HepG2 (cell line): ENCODE data around the gene STX2. TPM values are rescaled to one million over a fixed set of nuclear protein-coding genes. Genes with fewer than 3 reads are reported as not detected.
A peak's percentile ranks its signal among the peaks of the same experiment; 100 is the strongest.

Experiments
- HDAC6 ChIP-seq: fragments of 200-600 bp; sonication (generic); IDR thresholded peaks from 2 replicates; pipeline ENCODE4 v1.7.0; 2017; ENCODE audit warnings: mild to moderate bottlenecking, antibody characterized with exemption, low read length, low read depth
- HES4 ChIP-seq: sonication (generic); formaldehyde crosslinking; IDR thresholded peaks from 2 replicates; pipeline ENCODE4 v1.9.0; 2021; ENCODE audit warnings: mild to moderate bottlenecking, missing genetic modification reagents, borderline replicate concordance
- NPAS2 ChIP-seq: sonication (generic); formaldehyde crosslinking; IDR thresholded peaks from 2 replicates; pipeline ENCODE4 v1.8.0; 2022; ENCODE audit warnings: mild to moderate bottlenecking, missing genetic modification reagents, borderline replicate concordance
- RFX1 ChIP-seq: fragments of 450-650 bp; IDR thresholded peaks from 2 replicates; pipeline ENCODE4 v1.6.1; 2017
- SMARCC2 ChIP-seq: fragments of 450-650 bp; IDR thresholded peaks from 2 replicates; pipeline ENCODE4 v1.6.1; 2017; ENCODE audit warnings: antibody characterized with exemption, mild to moderate bottlenecking
- TBX2 ChIP-seq: sonication (generic); formaldehyde crosslinking; IDR thresholded peaks from 2 replicates; pipeline ENCODE4 v1.5.0; 2020; ENCODE audit warnings: missing genetic modification reagents, mild to moderate bottlenecking, borderline replicate concordance
- ZNF253 ChIP-seq: sonication (generic); formaldehyde crosslinking; IDR thresholded peaks from 2 replicates; pipeline ENCODE4 v1.8.0; 2022; ENCODE audit warnings: mild to moderate bottlenecking, missing genetic modification reagents, borderline replicate concordance
- ZNF30 ChIP-seq: sonication (generic); formaldehyde crosslinking; IDR thresholded peaks from 2 replicates; pipeline ENCODE4 v1.5.0; 2020; ENCODE audit warnings: mild to moderate bottlenecking, missing genetic modification reagents
- ZNF556 ChIP-seq: sonication (generic); formaldehyde crosslinking; IDR thresholded peaks from 2 replicates; pipeline ENCODE4 v1.4.0; 2020; ENCODE audit warnings: mild to moderate bottlenecking, missing genetic modification reagents, borderline replicate concordance
- ZNF713 ChIP-seq: sonication (generic); formaldehyde crosslinking; IDR thresholded peaks from 2 replicates; pipeline ENCODE4 v1.4.0; 2020; ENCODE audit warnings: mild to moderate bottlenecking, missing genetic modification reagents
- ZSCAN25 ChIP-seq: sonication (generic); formaldehyde crosslinking; IDR thresholded peaks from 2 replicates; pipeline ENCODE4 v1.8.0; 2022; ENCODE audit warnings: mild to moderate bottlenecking, missing genetic modification reagents
- polyA plus RNA-seq, 8 experiments: library from polyadenylated mRNA; depleted of rRNA in 3 of 8; stranded (reverse) in 7 of 8; unstranded in 1 of 8; fragments of >200 nt; fragmentation: Illumina TruSeq in 4 of 8; extraction: Trizol in 4 of 8; gene quantifications; 2 replicates each; pipeline versions ENCODE4 v1.2.1 to v1.2.3, GENCODE V29; 2011 to 2016; ENCODE audit warnings: low read depth in 4 of 8, missing spikeins in 1 of 8, mixed read lengths in 1 of 8; ENCODE audit not compliant: insufficient read depth in 1 of 8
- total RNA-seq, 5 experiments: library from RNA; depleted of rRNA; stranded (reverse); fragments of >200 nt; fragmentation: Illumina TruSeq; extraction: Trizol; gene quantifications; 2 replicates each; pipeline ENCODE4 v1.2.3, GENCODE V29; 2016; ENCODE audit warnings: low read depth in 1 of 5
- TF ChIP-seq, protein P1 (sequence below): sonication (generic); formaldehyde crosslinking; IDR thresholded peaks from 2 replicates; pipeline ENCODE4 v1.4.0; 2020; ENCODE audit warnings: mild to moderate bottlenecking, missing genetic modification reagents
- TF ChIP-seq, protein P2 (sequence below): sonication (generic); formaldehyde crosslinking; IDR thresholded peaks from 2 replicates; pipeline ENCODE4 v1.8.0; 2022; ENCODE audit warnings: mild to moderate bottlenecking, missing genetic modification reagents, moderate library complexity
- TF ChIP-seq, protein P3 (sequence below): sonication (generic); formaldehyde crosslinking; IDR thresholded peaks from 2 replicates; pipeline ENCODE4 v1.4.0; 2020; ENCODE audit warnings: missing genetic modification reagents, mild to moderate bottlenecking, borderline replicate concordance
- TF ChIP-seq, protein P4 (sequence below): sonication (generic); formaldehyde crosslinking; IDR thresholded peaks from 2 replicates; pipeline ENCODE4 v1.4.0; 2020; ENCODE audit warnings: missing genetic modification reagents
- TF ChIP-seq, protein P5 (sequence below): sonication (generic); formaldehyde crosslinking; IDR thresholded peaks from 2 replicates; pipeline ENCODE4 v1.4.0; 2020; ENCODE audit warnings: mild to moderate bottlenecking, missing genetic modification reagents

Gene STX2
- total and polyA plus RNA-seq, 2 of the 13 experiments (the other 11 are each of a cell fraction or from before 2014, with no cell fraction given) = 13.4 to 25.1 TPM

DNA sequence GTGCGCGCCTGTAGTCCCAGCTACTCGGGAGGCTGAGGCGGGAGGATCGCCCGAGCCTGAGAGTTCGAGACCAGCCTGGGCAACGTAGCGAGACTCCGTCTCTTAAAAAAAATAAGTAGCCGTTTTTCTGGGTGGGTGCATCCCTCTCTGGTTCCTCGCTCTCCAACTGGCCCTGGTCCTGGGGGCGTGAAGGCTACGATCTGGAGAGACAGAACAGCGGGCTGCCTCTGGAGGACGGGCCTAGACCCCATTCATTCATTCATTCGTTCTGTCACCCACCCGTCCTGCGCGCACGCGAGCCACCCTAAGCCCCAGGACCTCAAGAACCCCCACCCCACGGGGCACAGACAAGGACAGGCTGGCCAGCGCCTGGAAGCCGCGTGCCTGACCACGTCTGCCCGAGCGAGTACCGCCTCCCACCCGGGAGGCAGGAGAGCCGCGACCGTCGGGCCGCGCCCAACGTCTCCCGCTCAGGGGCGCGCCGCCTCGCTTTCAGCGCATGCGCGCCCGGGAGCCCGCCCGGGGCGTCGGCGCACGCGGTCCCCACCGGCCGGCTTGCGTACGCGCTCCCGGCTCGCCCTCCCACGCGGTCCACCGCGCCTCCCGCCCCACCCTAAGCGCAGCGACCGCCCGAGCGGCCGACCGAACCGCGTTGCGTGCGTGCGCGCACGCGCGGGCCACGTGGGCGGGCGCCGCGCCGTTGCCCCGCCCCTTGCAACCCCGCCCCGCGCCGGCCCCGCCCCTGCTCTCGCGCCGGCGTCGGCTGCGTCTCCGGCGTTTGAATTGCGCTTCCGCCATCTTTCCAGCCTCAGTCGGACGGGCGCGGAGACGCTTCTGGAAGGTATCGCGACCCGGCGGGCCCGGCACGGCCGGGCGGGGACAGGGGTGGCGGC is 32.5 kb upstream of the STX2 start, which contains the start of gene RAN (continued):
- TF ChIP-seq, protein P1, sequence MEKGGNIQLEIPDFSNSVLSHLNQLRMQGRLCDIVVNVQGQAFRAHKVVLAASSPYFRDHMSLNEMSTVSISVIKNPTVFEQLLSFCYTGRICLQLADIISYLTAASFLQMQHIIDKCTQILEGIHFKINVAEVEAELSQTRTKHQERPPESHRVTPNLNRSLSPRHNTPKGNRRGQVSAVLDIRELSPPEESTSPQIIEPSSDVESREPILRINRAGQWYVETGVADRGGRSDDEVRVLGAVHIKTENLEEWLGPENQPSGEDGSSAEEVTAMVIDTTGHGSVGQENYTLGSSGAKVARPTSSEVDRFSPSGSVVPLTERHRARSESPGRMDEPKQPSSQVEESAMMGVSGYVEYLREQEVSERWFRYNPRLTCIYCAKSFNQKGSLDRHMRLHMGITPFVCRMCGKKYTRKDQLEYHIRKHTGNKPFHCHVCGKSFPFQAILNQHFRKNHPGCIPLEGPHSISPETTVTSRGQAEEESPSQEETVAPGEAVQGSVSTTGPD = no peak
- TF ChIP-seq, protein P2, sequence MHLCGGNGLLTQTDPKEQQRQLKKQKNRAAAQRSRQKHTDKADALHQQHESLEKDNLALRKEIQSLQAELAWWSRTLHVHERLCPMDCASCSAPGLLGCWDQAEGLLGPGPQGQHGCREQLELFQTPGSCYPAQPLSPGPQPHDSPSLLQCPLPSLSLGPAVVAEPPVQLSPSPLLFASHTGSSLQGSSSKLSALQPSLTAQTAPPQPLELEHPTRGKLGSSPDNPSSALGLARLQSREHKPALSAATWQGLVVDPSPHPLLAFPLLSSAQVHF (CRISPR knock-in tag) = peak; percentile 71
- TF ChIP-seq ZNF556 (CRISPR knock-in tag) = no peak
- no peak for TF ChIP-seq SMARCC2
- TF ChIP-seq, protein P3, sequence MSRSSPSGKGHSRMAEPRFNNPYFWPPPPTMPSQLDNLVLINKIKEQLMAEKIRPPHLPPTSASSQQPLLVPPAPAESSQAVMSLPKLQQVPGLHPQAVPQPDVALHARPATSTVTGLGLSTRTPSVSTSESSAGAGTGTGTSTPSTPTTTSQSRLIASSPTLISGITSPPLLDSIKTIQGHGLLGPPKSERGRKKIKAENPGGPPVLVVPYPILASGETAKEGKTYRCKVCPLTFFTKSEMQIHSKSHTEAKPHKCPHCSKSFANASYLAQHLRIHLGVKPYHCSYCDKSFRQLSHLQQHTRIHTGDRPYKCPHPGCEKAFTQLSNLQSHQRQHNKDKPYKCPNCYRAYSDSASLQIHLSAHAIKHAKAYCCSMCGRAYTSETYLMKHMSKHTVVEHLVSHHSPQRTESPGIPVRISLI (CRISPR knock-in tag) = no peak
- TF ChIP-seq ZNF253 = no peak
- TF ChIP-seq HDAC6 = no peak
- TF ChIP-seq NPAS2 (CRISPR knock-in tag) = no peak
- no peak for TF ChIP-seq ZNF713 (CRISPR knock-in tag)
- TF ChIP-seq, protein P4, sequence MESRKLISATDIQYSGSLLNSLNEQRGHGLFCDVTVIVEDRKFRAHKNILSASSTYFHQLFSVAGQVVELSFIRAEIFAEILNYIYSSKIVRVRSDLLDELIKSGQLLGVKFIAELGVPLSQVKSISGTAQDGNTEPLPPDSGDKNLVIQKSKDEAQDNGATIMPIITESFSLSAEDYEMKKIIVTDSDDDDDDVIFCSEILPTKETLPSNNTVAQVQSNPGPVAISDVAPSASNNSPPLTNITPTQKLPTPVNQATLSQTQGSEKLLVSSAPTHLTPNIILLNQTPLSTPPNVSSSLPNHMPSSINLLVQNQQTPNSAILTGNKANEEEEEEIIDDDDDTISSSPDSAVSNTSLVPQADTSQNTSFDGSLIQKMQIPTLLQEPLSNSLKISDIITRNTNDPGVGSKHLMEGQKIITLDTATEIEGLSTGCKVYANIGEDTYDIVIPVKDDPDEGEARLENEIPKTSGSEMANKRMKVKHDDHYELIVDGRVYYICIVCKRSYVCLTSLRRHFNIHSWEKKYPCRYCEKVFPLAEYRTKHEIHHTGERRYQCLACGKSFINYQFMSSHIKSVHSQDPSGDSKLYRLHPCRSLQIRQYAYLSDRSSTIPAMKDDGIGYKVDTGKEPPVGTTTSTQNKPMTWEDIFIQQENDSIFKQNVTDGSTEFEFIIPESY (CRISPR knock-in tag) = no peak
- TF ChIP-seq RFX1 = no peak
- peak; percentile 65; the same call in 1 of the 2 replicates for TF ChIP-seq HES4 (CRISPR knock-in tag)
- TF ChIP-seq TBX2 = peak; percentile 9; the same call in 1 of the 2 replicates
- no peak for TF ChIP-seq ZNF30 (CRISPR knock-in tag)
- TF ChIP-seq, protein P5, sequence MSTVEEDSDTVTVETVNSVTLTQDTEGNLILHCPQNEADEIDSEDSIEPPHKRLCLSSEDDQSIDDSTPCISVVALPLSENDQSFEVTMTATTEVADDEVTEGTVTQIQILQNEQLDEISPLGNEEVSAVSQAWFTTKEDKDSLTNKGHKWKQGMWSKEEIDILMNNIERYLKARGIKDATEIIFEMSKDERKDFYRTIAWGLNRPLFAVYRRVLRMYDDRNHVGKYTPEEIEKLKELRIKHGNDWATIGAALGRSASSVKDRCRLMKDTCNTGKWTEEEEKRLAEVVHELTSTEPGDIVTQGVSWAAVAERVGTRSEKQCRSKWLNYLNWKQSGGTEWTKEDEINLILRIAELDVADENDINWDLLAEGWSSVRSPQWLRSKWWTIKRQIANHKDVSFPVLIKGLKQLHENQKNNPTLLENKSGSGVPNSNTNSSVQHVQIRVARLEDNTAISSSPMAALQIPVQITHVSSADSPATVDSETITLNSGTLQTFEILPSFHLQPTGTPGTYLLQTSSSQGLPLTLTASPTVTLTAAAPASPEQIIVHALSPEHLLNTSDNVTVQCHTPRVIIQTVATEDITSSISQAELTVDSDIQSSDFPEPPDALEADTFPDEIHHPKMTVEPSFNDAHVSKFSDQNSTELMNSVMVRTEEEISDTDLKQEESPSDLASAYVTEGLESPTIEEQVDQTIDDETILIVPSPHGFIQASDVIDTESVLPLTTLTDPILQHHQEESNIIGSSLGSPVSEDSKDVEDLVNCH (CRISPR knock-in tag) = no peak
- no peak; the same call in 1 of the 2 replicates for TF ChIP-seq ZSCAN25 (CRISPR knock-in tag)
